Measurements from ENCODE around the gene LIN7C.

The LIN7C gene

DNA sequence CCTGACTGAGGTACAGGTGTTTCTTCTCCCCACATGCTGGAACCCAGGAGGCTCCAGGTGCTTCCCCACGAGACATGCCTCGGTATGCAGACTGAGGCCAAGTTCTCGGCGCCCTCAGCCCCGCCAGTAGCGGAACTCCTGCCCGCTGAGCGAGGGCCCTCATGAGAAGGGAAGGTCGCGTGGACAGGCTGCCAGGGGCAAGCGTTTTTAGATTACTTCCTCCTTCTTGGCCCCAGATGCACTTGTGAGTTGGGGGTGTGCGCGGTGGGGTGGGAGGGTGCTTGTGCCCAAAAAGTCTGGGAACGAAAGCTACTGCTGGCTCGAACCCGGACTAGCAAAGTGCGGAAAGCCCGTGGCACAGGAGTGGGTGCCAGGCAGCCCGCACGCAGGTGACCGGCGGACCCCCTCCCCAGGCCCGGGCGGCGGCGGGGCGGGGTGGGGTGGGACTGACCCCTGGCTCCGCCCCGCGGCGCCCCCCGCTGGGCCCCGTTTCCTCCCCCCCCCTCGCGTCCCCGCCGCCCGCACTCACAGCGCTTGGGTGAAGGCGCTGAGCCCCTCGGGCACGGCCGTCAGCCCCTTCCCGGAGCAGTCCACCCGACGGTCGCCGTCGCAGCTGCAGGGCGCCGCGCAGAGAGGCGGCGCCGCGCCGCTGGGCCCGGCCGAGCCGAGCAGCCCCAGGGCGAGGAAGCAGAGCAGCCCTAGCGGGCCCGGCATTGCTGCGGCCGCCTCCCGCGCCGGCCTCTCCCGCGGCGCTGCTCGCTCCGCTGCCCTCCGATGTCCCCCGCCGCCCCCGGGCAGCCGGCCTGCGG is 34.8 kb downstream of the LIN7C start:
- in situ Hi-C loops (cut with HindIII; ENCODE audit: low sequenced_read_pairs): no loop called here

DNA sequence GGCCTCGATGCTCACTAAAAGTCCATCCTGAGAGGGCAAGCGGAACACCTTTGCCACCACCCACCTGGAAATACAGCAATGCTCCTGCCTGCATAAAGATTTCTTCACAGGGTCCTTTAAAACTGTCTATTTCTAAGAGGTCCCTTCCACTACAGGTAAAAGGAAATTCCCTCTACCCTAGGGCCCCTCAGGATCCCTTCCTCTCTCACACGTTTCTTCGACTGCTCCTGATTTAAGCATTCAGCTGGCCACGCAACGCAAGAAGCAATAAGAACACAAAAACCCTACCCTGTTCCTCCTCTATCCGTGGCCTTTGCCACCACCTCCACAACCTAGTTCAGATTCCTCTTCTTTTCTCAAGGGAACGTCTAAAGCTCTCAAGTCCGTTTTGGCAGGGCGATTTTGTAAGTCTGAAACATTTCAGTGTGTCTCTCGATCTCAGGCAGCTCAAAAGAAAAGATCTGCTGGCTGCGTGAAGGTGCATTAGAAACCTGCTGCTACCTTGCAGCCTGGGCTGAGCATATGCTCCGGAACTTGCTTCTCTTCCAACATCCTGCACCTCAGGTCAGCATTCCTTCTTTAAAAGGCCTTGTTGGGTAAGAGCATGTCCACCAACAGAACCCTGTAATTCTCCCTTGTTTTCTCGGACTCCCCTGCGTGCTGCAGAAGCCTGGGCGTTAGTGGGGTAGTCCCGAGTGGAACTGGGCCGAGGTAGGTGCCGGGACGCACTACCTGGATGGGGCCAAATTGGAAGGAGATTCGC is 35.6 kb downstream of the LIN7C start:
- in situ Hi-C loops (cut with HindIII; ENCODE audit: low sequenced_read_pairs): no loop called here

GRCh38 chr11:27470166-27470565 is 36.4 kb downstream of the LIN7C start:
- in situ Hi-C loops (cut with HindIII; ENCODE audit: low sequenced_read_pairs): no loop called here

GRCh38 chr11:27468995-27469695 is 37.4 kb downstream of the LIN7C start:
- in situ Hi-C loops (cut with HindIII; ENCODE audit: low sequenced_read_pairs): no loop called here

- in situ Hi-C loops (cut with HindIII; ENCODE audit: low sequenced_read_pairs): no loop called here
These were observed 38.2 kb downstream of the LIN7C start for GRCh38 chr11:27468209-27468994.

DNA sequence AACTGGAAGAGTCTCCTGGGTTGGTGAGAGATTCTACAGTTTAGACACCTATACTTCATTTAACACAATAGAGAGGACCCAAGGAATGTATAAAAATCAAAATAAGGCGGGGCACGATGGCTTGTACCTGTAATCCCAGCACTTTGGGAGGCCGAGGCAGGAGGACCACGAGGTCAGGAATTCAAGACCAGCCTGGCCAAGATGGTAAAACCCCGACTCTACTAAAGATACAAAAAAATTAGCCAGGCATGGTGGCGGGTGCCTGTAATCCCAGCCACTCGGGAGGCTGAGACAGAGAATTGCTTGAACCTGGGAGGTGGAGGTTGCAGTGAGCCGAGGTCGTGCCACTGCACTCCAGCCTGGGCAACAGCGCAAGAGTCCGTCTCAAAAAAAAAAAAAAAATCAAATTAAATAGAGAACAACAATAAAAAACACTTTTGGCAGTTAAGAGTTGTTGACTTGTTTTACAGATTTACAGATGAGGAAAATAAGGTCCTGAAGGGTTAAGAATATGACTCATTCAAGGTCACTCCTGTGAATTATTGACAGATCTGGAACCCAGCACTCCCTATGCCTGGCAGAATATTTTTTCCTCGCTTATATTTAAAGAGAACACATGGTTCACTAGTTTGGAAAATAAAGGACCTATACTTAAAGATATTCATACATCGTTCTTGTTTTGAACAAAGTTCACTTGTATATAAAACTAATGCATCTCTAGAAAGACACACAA is 39.2 kb downstream of the LIN7C start:
- in situ Hi-C loops (cut with HindIII; ENCODE audit: low sequenced_read_pairs): no loop called here

DNA sequence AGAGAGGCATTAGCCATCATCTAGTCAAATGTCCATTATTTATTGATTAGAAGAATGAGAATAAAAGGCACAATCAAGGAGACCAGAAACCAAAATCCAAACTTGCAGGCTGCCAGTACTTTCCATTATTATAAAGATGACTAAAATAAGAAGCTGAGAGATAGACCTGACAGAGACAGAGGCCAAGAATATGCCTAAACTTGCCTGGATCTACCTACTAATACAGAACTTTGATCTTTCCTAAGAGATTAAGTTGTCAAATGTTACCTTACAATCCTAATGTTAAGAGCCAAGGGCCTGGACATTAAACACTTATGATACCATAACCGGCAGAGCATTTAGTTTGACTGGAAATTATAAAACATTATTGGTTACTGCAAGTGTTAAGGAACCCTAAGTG is 40.2 kb downstream of the LIN7C start:
- in situ Hi-C loops (cut with HindIII; ENCODE audit: low sequenced_read_pairs): no loop called here

DNA sequence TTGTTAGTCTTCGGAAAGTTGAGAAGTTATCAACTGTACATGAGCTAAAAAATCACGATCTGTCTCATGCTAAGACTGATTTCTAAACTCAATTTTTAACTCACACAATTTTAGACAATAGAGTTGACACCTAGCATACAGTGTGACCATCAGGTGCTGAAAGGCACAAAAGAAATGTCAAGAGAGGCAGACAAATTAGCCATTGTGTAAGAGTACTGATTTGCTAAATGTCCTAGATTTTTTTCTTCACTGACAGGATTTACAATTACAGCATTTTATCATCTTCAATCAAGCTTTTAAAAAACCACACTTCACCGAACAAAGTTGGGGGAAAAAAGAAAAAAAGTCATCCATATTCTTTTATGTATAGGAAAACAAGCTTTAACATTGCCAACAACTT is 40.9 kb downstream of the LIN7C start:
- in situ Hi-C loops (cut with HindIII; ENCODE audit: low sequenced_read_pairs): no loop called here

GRCh38 chr11:27464909-27465308 is 41.7 kb downstream of the LIN7C start:
- in situ Hi-C loops (cut with HindIII; ENCODE audit: low sequenced_read_pairs): no loop called here

DNA sequence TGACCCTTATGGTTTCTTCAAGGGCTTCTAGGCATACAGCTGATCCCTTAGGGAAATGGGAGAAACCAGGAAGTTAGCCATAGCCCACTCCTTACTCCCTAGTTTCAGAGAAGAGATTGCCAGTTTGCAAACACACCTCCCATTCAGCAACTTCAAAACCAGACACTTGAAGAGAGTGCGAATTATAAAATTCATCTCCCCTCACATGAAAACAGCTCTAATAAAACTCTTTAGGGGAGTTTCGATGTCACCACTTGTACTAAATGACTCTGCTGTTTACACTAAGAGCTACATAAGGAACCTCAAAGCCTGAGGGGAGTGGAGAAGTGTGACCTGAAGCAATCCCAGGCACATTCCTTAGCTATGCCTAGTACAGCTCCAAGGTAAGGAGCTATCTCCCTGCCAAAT is 42.3 kb downstream of the LIN7C start:
- in situ Hi-C loops (cut with HindIII; ENCODE audit: low sequenced_read_pairs): no loop called here

GRCh38 chr11:27462543-27462942 is 44.0 kb downstream of the LIN7C start:
- in situ Hi-C loops (cut with HindIII; ENCODE audit: low sequenced_read_pairs): no loop called here

DNA sequence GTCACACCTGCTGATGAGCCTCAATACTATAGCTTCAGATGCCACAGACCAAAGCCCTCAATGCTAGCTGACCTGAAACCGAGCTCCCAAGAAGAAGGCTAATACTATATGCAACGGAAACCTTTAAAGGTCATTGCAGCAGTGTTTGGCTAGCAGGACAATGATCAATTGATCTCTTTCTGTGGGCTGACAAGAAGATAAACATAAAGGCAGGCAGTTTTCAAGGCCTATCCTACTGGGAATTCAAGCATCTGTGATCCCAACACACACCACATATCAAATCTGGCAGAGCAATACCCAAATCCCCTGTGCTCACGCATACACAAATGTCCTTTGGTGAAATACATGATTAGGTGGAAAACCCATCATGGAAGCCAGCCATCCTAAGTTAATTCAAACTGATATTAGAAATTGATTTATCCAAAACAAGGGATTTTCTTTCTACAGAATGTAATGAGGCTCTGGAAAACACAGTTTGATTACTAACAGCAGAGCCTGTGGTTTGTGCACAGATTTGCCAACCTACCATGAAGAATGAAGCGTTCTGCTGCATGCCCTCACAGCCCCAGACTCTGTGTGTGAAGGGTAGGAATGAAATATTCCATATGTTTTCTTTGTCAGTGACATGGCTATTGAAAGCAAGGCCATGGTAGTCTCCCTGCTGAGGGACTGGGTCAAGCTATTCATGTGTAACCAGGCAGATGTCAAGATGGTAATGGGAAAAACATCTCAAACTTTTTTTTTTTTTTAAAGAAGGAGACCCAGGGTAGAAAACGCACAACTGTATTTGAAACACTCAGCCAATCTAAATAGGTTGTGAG is 46.2 kb downstream of the LIN7C start:
- in situ Hi-C loops (cut with HindIII; ENCODE audit: low sequenced_read_pairs): no loop called here

GRCh38 chr11:27459191-27459590 is 47.4 kb downstream of the LIN7C start:
- in situ Hi-C loops (cut with HindIII; ENCODE audit: low sequenced_read_pairs): no loop called here

GRCh38 chr11:27458182-27458581 is 48.4 kb downstream of the LIN7C start:
- in situ Hi-C loops (cut with HindIII; ENCODE audit: low sequenced_read_pairs): no loop called here

GRCh38 chr11:27456795-27457329 is 49.7 kb downstream of the LIN7C start:
- in situ Hi-C loops (cut with HindIII; ENCODE audit: low sequenced_read_pairs): no loop called here

- in situ Hi-C loops (cut with HindIII; ENCODE audit: low sequenced_read_pairs): no loop called here
These were observed 50.3 kb downstream of the LIN7C start for GRCh38 chr11:27456140-27456794.

DNA sequence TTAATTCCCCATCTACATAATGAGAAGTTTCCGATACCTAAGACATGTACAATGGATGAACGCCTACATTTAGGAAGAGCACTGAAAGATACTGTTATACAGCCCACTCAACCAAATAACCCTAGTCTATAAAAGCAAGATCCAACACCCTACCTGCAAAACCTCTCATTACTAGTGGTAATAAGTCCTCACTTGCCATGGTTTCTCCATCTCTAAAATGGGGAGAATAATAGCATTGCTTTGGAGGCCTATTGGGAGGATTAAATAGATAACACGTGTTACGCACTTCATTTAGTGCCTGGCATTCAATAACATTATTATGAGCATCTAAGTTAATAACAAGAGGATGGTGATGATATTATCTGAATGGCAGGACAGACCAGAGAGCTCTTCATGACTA is 50.9 kb downstream of the LIN7C start:
- in situ Hi-C loops (cut with HindIII; ENCODE audit: low sequenced_read_pairs): no loop called here

- in situ Hi-C loops (cut with HindIII; ENCODE audit: low sequenced_read_pairs): no loop called here
These were observed 52.9 kb downstream of the LIN7C start for GRCh38 chr11:27453701-27454100.

DNA sequence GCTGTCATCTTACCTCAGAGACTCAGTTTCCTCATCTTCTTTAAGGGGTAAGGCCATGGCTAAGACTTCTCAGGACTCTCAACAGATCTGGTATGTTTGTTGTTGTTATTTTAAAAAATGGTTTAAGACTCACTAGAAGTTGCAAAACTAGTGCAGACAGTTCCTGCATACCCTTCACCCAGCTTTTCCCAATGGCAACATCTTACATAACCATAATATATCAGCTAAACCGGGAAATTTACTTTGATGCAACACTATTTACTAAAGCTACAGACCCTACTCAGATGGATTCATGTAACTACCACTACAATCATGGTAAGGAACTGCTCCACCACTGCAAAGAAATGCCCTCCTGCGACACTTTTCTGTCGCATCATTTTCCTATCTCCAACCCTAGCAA is 54.4 kb downstream of the LIN7C start:
- in situ Hi-C loops (cut with HindIII; ENCODE audit: low sequenced_read_pairs): no loop called here
